NK-92 (cell line): ENCODE data around the gene GORAB.

Source experiments
- DNase-seq: peaks from one replicate; lab custom pipeline; 2025; ENCODE audit not compliant: unreplicated experiment; lab: John Stamatoyannopoulos, UW

Gene GORAB

DNA sequence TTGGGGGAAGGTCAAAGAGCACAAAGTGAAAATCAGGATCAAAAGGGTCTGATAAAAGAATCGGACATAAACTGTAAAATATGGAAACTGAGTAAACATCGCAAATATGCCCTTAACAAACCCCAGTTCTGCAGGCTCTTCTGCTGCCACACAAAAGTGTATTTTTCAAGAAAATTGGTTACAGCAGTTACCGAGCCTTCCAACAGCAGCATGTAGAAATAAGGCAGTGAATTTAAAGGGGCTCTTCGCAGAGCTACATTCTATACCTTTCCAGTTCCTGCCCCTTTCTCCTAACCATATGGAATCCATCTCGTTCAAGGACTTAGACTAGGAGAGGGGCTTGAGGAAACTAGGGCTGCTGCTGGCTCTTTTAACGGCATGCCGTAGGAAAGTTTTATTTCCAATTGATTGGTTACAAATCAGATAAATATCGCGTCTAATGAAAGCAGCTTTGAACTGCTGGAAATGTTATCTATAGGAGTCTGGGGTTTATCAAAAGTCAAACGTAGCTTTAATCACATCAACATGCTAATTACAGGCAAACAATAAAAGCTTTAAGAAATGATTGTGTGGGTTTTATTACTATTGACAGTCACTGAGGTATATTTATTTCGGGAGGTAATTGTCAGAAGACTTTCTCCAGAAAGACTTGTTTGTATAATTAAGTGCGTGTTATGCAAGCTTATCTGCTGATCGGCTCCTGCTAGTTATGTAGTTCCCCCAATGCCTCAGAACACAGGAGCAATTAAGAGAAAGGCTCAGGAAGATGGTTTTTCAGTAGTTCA, 59.1 kb downstream of the GORAB start:
- DNase-seq, result no peak

DNA sequence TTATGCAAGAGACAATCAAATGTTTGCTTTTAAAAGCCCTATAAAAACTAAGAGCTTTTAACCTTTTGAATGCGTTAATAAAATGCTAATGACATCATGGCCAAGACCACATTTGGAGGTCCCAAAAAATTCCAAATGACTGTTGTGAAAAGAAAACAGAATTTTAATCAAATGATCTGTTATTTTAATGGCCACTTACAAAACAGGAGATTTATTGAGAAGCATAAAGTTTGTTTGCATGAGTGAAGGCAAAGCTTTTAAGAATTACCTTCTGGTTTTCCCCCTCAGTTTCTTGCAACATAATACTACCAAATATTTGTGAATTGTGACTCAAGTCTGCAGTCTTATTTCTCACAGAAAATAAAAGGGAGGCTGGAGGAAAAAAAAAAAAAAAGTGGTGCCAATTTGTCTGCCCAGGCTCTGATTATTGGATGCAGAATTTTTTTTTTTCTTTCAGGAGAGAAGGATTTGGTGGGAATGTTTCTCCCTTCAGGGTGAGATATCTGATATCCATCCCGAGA, 60.7 kb downstream of the GORAB start:
- no peak for DNase-seq

DNA sequence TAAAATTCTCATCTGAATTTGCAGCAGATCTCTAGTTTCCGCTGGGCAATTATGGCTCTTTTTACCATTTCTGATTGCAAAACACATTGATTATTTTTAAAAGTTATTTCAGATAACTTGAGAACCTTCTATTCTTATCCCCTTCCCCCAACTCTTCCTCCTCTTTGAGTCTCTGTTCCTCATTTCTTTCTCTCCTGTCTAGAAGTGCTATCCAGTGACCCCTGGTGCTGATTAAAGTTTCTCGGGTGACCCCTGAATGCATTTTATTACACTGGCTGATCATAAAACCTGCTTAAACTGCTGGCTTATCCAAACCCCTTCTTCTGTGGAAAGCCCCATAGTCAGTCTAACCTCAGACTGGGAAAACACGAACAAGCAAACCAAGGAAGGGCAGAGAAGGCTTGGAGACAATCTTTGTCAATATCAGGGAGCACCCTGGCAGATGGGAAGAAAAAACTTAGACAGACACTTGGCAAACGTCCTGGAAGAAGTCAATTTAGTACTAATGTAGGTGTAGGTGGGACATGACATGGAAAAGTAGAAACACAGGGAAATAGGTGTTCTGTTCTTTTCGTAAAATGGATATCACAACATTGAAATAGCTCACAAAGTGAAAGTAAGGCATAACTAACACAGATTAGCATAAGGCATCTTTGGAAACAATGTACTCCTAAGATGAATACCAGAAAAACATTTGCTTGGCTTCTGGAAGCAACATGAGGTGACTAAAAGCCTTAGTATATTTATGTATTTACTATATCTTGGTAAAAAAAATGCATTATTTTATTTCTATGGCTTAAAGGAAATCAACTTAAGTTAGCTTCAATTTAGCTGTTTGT, 61.4 kb downstream of the GORAB start:
- no peak for DNase-seq

DNA sequence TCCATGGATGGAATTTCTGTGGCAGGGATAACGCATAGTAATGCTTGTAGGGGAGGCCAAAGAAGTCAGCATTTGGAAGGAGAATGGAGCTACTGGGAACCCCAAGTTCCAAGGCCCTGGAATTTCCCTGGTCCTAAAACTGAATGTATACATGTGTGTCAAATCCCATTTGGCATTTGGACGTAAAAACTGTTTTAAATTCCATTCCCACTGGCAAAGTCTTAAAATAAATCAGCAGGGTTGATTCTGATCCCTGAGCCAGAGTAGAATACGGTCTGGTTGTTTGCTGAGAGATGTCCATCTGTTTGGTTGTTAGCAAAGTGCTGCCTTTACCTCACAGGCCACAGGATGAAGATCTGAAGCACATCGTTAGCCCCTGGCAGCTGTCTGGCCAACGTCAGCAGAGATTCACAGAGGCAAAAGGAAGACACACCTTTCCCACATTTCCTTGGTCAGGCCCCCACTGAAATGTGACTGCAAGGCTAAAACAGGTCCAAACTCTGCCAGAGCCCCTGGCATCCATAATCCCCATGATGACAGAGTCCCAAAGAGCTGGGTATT, 62.2 kb downstream of the GORAB start:
- no peak for DNase-seq

DNA sequence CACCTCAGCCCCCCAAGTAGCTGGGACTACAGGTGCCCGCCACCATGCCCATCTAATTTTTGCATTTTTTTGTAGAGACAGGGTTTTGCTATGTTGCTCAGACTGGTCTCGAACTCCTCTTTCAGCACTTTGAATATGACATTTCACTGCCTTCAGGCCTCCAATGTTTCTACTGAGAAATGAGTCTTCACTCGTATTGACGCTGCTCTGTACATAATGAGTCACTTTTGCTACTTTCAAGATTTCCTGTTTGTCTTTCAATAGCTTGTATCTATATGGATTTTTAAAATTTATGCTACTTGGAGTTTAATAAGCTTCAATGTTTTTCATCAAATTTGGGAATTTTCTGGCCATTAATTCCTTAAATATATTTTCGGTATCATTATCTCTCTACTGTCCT, 64.7 kb downstream of the GORAB start:
- no peak for DNase-seq

DNA sequence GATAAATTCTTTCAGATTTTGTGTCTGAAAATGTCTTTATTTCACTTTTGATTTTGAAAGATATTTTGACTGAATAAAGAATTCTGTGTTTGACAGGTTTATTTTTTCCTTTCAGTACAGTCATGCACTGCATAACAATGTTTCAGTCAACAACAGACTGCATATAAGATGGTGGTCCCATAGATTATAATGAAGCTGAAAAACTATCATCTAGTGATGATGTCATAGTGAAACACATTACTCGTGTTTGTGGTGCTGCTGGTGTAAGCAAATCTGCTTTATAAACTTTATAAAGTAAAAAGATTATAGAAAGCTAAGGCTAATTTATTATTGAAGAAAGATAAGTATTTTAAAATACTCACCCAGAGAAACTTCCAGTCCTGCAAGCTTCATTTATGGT, 66.7 kb downstream of the GORAB start:
- DNase-seq, result no peak

DNA sequence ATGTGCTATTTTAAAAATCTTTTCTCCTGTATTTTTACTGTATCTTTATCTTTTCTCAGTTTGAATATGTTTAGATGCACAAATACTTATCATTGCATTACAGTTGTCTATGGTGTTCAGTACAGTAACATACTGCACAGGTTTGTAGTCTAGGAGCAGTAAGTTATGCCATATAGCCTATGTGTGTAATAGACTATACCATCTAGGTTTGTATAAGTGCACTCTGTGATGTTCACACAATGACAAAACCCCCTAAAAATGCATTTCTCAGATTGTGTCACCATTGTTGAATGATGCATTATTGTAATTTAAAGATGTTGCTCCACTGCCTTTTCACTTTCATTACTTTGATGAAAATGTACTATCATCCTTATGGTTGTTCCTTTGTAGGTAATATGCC, 67.1 kb downstream of the GORAB start:
- no peak for DNase-seq

DNA sequence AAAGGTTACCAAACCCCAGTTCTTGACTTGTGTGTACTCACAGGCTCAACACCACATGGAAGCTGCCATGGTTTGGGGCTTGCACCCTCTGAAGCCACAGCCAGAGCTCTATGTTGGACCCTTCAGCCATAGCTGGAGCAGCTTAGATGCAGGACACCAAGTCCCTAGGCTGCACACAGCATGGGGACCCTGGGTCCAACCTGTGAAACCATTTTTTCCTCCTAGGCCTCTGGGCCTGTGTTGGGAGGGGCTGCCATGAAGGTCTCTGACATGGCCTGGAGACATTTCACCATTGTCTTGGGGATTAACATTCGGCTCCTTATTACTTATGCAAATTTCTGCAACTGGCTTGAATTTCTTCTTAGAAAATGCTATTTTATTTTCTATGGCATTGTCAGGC, 69.9 kb downstream of the GORAB start:
- DNase-seq, result no peak
